H1 (cell line): ENCODE data around the gene ALLC. TPM values are rescaled to one million over a fixed set of nuclear protein-coding genes. Genes with fewer than 3 reads are reported as not detected.

Source experiments
- CTCF ChIA-PET: fragments of 300-600 bp; sonication (Branson Sonifier 250); formaldehyde crosslinking; loops from one replicate; lab custom pipeline; 2021; ENCODE audit not compliant: partially characterized antibody; lab: Charles Lee
- POLR2A ChIA-PET: fragments of 300-600 bp; sonication (Branson Sonifier 250); formaldehyde crosslinking; loops from one replicate; lab custom pipeline; 2021; ENCODE audit warnings: inconsistent platforms; ENCODE audit not compliant: partially characterized antibody; lab: Charles Lee
- DNase-seq, 2 experiments: peaks; one replicate each; pipeline versions ENCODE4 v3.0.0 to v3.0.0-alpha.2; 2010 to 2022; ENCODE audit warnings: low spot score in 2 of 2, low read depth in 1 of 2, mixed read lengths in 1 of 2
- FAIRE-seq: peaks from 2 replicates; lab custom pipeline; 2011; peaks lifted over from hg19 to GRCh38; lab: Jason Lieb, UNC
- H2AFZ ChIP-seq: 2 replicates; pipeline ENCODE4 v1.8.1; 2012; ENCODE audit warnings: low read length, inconsistent platforms
- H2AK5ac ChIP-seq: 2 replicates; pipeline ENCODE4 v1.6.1; 2013; ENCODE audit warnings: low read depth, low read length
- H2BK120ac ChIP-seq: replicated peaks from 2 replicates; pipeline ENCODE3; 2013; ENCODE audit warnings: low read depth, low read length, inconsistent platforms
- H2BK12ac ChIP-seq: 2 replicates; pipeline ENCODE4 v1.6.1; 2013; ENCODE audit warnings: low read depth, low read length
- H2BK15ac ChIP-seq: 2 replicates; pipeline ENCODE4 v1.6.1; 2013; ENCODE audit warnings: low read length
- H2BK20ac ChIP-seq: 2 replicates; pipeline ENCODE4 v1.6.1; 2013; ENCODE audit warnings: low read length
- H2BK5ac ChIP-seq: 2 replicates; pipeline ENCODE4 v1.6.1; 2013; ENCODE audit warnings: low read depth, low read length
- H3K14ac ChIP-seq: 2 replicates; pipeline ENCODE4 v1.6.1; 2013; ENCODE audit warnings: inconsistent platforms; ENCODE audit not compliant: insufficient read length
- H3K18ac ChIP-seq: 2 replicates; pipeline ENCODE4 v1.6.1; 2013; ENCODE audit warnings: low read length; ENCODE audit errors: extremely low read depth
- H3K23ac ChIP-seq: 2 replicates; pipeline ENCODE4 v1.6.1; 2013; ENCODE audit warnings: inconsistent platforms; ENCODE audit not compliant: insufficient read length
- H3K23me2 ChIP-seq: 2 replicates; pipeline ENCODE4 v1.6.1; 2013; ENCODE audit warnings: low read depth, low read length
- H3K27ac ChIP-seq: 2 replicates; pipeline ENCODE4 v1.6.1; 2011; ENCODE audit warnings: low read depth, low read length, inconsistent platforms
- H3K27me3 ChIP-seq, 4 experiments: replicated peaks in 1 of 4; 1 replicate in 1 of 4; 2 replicates in 3 of 4; pipeline versions ENCODE4 v1.6.1 to v1.8.1; 2011 to 2013; ENCODE audit warnings: low read length in 3 of 4, mild to moderate bottlenecking in 3 of 4, inconsistent platforms in 2 of 4, mixed read lengths in 2 of 4, moderate library complexity in 1 of 4; ENCODE audit not compliant: control insufficient read depth in 3 of 4, insufficient read depth in 3 of 4; ENCODE audit errors: extremely low read depth in 1 of 4
- H3K36me3 ChIP-seq, 4 experiments: 2 replicates each; pipeline versions ENCODE4 v1.6.1 to v1.8.1; 2011 to 2013; ENCODE audit warnings: mild to moderate bottlenecking in 4 of 4, low read length in 3 of 4, moderate library complexity in 2 of 4, control low read depth in 1 of 4, inconsistent platforms in 1 of 4; ENCODE audit not compliant: insufficient read depth in 4 of 4, control insufficient read depth in 2 of 4
- H3K4ac ChIP-seq: replicated peaks from 2 replicates; pipeline ENCODE3; 2013; ENCODE audit warnings: low read length, low read depth, mixed read lengths, inconsistent platforms; ENCODE audit not compliant: insufficient read length
- H3K4me1 ChIP-seq, 4 experiments: replicated peaks in 1 of 4; 1 replicate in 1 of 4; 2 replicates in 3 of 4; pipeline versions ENCODE4 v1.6.1 to v1.8.1; 2011 to 2013; ENCODE audit warnings: low read length in 3 of 4, inconsistent platforms in 2 of 4, mixed read lengths in 1 of 4; ENCODE audit not compliant: insufficient read depth in 4 of 4, control insufficient read depth in 3 of 4
- H3K4me2 ChIP-seq, 2 experiments: 2 replicates each; pipeline versions ENCODE4 v1.6.1 to v1.8.1; 2011 to 2013; ENCODE audit warnings: low read depth in 2 of 2, low read length in 2 of 2, control low read depth in 1 of 2, inconsistent platforms in 1 of 2, mild to moderate bottlenecking in 1 of 2; ENCODE audit not compliant: insufficient read depth in 1 of 2
- H3K4me3 ChIP-seq, 4 experiments: fragments of 200-600, 300-600 bp in 1 of 4; sonication (generic), shearing (Covaris generic), sonication (Bioruptor Twin) in 1 of 4; 2 replicates each; pipeline versions ENCODE4 v1.5.1 to v1.8.1; 2011 to 2016; ENCODE audit warnings: low read length in 4 of 4, low read depth in 3 of 4, control low read depth in 2 of 4, inconsistent platforms in 2 of 4, mild to moderate bottlenecking in 2 of 4, mixed read lengths in 1 of 4, moderate library complexity in 1 of 4; ENCODE audit not compliant: insufficient read depth in 2 of 4; ENCODE audit errors: extremely low read depth in 1 of 4
- H3K56ac ChIP-seq: replicated peaks from 2 replicates; pipeline ENCODE3; 2013; ENCODE audit warnings: low read depth, mild to moderate bottlenecking, mixed read lengths, low read length, inconsistent platforms; ENCODE audit not compliant: insufficient read length
- H3K79me1 ChIP-seq: 2 replicates; pipeline ENCODE4 v1.6.1; 2013; ENCODE audit warnings: low read depth, low read length, control low read depth
- H3K79me2 ChIP-seq, 2 experiments: 2 replicates each; pipeline versions ENCODE4 v1.6.1 to v1.8.1; 2012 to 2013; ENCODE audit warnings: low read length in 2 of 2, mild to moderate bottlenecking in 2 of 2, inconsistent platforms in 1 of 2; ENCODE audit not compliant: insufficient read depth in 2 of 2, control insufficient read depth in 1 of 2
- H3K9ac ChIP-seq, 4 experiments: replicated peaks in 1 of 4; 1 replicate in 1 of 4; 2 replicates in 3 of 4; pipeline versions ENCODE4 v1.6.1 to v1.8.1; 2011 to 2013; ENCODE audit warnings: low read depth in 3 of 4, low read length in 3 of 4, control low read depth in 2 of 4, mild to moderate bottlenecking in 2 of 4, moderate library complexity in 2 of 4, inconsistent platforms in 1 of 4; ENCODE audit errors: extremely low read depth in 1 of 4
- H3K9me3 ChIP-seq, 2 experiments: 2 replicates each; pipeline versions ENCODE4 v1.6.1 to v1.8.1; 2012 to 2013; ENCODE audit warnings: mild to moderate bottlenecking in 2 of 2, moderate library complexity in 2 of 2, control low read depth in 1 of 2, inconsistent platforms in 1 of 2, low read depth in 1 of 2, low read length in 1 of 2, mixed read lengths in 1 of 2; ENCODE audit not compliant: insufficient read depth in 2 of 2
- H4K20me1 ChIP-seq, 2 experiments: replicated peaks in 1 of 2; 2 replicates each; pipeline versions ENCODE3 to v1.8.1; 2011 to 2013; ENCODE audit warnings: inconsistent platforms in 2 of 2, low read length in 2 of 2, mild to moderate bottlenecking in 1 of 2; ENCODE audit not compliant: insufficient read depth in 2 of 2, control insufficient read depth in 1 of 2
- H4K5ac ChIP-seq: 2 replicates; pipeline ENCODE4 v1.6.1; 2013; ENCODE audit warnings: low read length, low read depth, mixed read lengths, inconsistent platforms; ENCODE audit not compliant: insufficient read length
- H4K8ac ChIP-seq: 2 replicates; pipeline ENCODE4 v1.8.0; 2013; ENCODE audit warnings: mild to moderate bottlenecking, moderate library complexity, low read length, inconsistent platforms; ENCODE audit not compliant: insufficient read depth; ENCODE audit errors: extremely low read depth
- H4K91ac ChIP-seq: replicated peaks from 2 replicates; pipeline ENCODE3; 2013; ENCODE audit warnings: low read length, mixed read lengths, inconsistent platforms; ENCODE audit not compliant: insufficient read length
- BACH1 ChIP-seq: IDR thresholded peaks from 2 replicates; pipeline ENCODE4 v1.6.1; 2012; ENCODE audit warnings: low read length, improper control_type of control experiment
- BCL11A ChIP-seq, 2 experiments: IDR thresholded peaks; one replicate each; pipeline ENCODE4 v1.6.1; 2011; ENCODE audit warnings: low read depth in 2 of 2, low read length in 2 of 2, mild to moderate bottlenecking in 2 of 2
- BRCA1 ChIP-seq: IDR thresholded peaks from 2 replicates; pipeline ENCODE4 v1.6.1; 2012; ENCODE audit warnings: low read depth, low read length, improper control_type of control experiment
- EGR1 ChIP-seq: IDR thresholded peaks from 2 replicates; pipeline ENCODE4 v1.6.1; 2011; ENCODE audit warnings: low read depth, low read length, borderline replicate concordance
- EP300 ChIP-seq, 2 experiments: IDR thresholded peaks; 1 replicate in 1 of 2; 2 replicates in 1 of 2; pipeline ENCODE4 v1.6.1; 2011 to 2012; ENCODE audit warnings: low read depth in 2 of 2, low read length in 2 of 2, mild to moderate bottlenecking in 2 of 2, borderline replicate concordance in 1 of 2, inconsistent platforms in 1 of 2, moderate library complexity in 1 of 2
- EZH2 ChIP-seq: fragments of 200-600 bp; sonication (generic); IDR thresholded peaks from 2 replicates; pipeline ENCODE4 v1.7.1; 2012; ENCODE audit warnings: low read depth, mild to moderate bottlenecking, moderate library complexity, low read length, inconsistent platforms; ENCODE audit not compliant: severe bottlenecking
- POLR2AphosphoS5 ChIP-seq: IDR thresholded peaks from 2 replicates; pipeline ENCODE4 v1.6.1; 2011; ENCODE audit warnings: low read depth, low read length
- RAD21 ChIP-seq, 2 experiments: IDR thresholded peaks in 1 of 2; conservative IDR thresholded peaks in 1 of 2; 2 replicates each; pipeline ENCODE4 v1.6.1; 2011; ENCODE audit warnings: low read depth in 2 of 2, low read length in 2 of 2, improper control_type of control experiment in 1 of 2, inconsistent platforms in 1 of 2, mild to moderate bottlenecking in 1 of 2, moderate library complexity in 1 of 2
- RFX5 ChIP-seq: IDR thresholded peaks from 2 replicates; pipeline ENCODE4 v1.6.1; 2011; ENCODE audit warnings: low read depth, low read length, improper control_type of control experiment, borderline replicate concordance
- SP1 ChIP-seq: IDR thresholded peaks from 2 replicates; pipeline ENCODE4 v1.6.1; 2011; ENCODE audit warnings: low read depth, low read length
- SRF ChIP-seq: IDR thresholded peaks from 2 replicates; pipeline ENCODE4 v1.6.1; 2011; ENCODE audit warnings: mild to moderate bottlenecking, low read depth, low read length, moderate library complexity
- WGBS, 2 experiments: shearing (Covaris generic) in 1 of 2; methylation state at CpG; one replicate each; pipeline versions ENCODE4 v1.1.6 to v1.1.7; 2013 to 2015; ENCODE audit warnings: low lambda C conversion rate in 2 of 2, mixed read lengths in 2 of 2, inconsistent platforms in 1 of 2, low coverage in 1 of 2, missing lambda C conversion rate in 1 of 2; ENCODE audit not compliant: insufficient replicate concordance in 2 of 2, insufficient coverage in 1 of 2, insufficient read length in 1 of 2; ENCODE audit errors: extremely low coverage in 1 of 2, missing lambda C conversion rate in 1 of 2; 5-methylcytosine and 5-hydroxymethylcytosine counted together
- polyA plus RNA-seq, 7 experiments: library from polyadenylated mRNA; depleted of rRNA in 3 of 7; stranded (reverse) in 5 of 7; unstranded in 2 of 7; fragments of >200 nt in 5 of 7; fragments of 200-250 nt in 2 of 7; gene quantifications; 1 replicate in 5 of 7; 2 replicates in 1 of 7; 4 replicates in 1 of 7; pipeline versions ENCODE4 v1.2.1 to v1.2.3, GENCODE V29; 2011 to 2013; ENCODE audit warnings: missing spikeins in 2 of 7, mixed read lengths in 2 of 7
- total RNA-seq: library from RNA; stranded (reverse); fragmentation: NEBNext Ultra II Directional; extraction: Animal tissue kit (Norgen Biotek cat#: 25700); gene quantifications from 2 replicates; pipeline ENCODE4 v1.2.1, GENCODE V29; 2021
- TF ChIP-seq, protein P1 (sequence below), 3 experiments: IDR thresholded peaks; 1 replicate in 2 of 3; 2 replicates in 1 of 3; pipeline versions ENCODE4 v1.5.1 to v1.6.1; 2011; ENCODE audit warnings: low read length in 3 of 3, mild to moderate bottlenecking in 3 of 3, inconsistent platforms in 2 of 3, low read depth in 1 of 3, moderate library complexity in 1 of 3; ENCODE audit not compliant: insufficient read depth in 1 of 3; ENCODE audit errors: control extremely low read depth in 1 of 3

The ALLC gene
- total and polyA plus RNA-seq, 2 of the 8 experiments (the other 6 are each of a cell fraction or from before 2014, with no cell fraction given) = not detected

DNA sequence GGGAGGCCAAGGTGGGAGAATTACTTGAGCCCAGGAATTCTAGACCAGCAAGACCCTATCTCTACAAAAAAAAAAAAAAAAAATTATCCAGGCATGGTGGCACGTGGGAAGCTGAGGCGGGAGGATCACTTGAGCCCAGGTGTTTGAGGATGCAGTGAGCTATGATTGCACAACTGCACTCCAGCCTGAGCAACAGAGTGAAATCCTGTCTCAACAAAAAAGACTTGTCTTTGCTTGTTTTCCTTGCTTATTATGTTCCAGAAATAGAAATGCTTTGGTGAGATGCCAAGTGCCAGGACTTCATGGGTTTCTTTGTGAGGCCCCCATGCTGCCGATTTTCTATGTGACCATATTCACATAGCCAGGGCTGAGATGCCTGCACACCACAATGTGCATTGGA, 54.4 kb downstream of the ALLC start:
- H3K9ac ChIP-seq = no peak overlapping the region
- H3K56ac ChIP-seq = no peak overlapping the region
- no peaks in the 10 kb centered on the region; a peak in 1 of 4 replicates for H3K9me3 ChIP-seq
- no peak overlapping the region for H2BK15ac ChIP-seq
- no peak overlapping the region for H3K18ac ChIP-seq
- H3K14ac ChIP-seq = no peak overlapping the region
- H3K79me2 ChIP-seq = no peaks in the 10 kb centered on the region
- ChIA-PET POLR2A (no interaction called here), CTCF (interaction anchor here (0.8 to 4.2 kb wide), 4 partner anchors 16 to 641 kb away, joined by 3 to 12 read pairs (median 3); no protein-coding TSS in a partner anchor)
- H3K4me3 ChIP-seq = no peak overlapping the region
- no peaks in the 10 kb centered on the region for H3K27me3 ChIP-seq
- WGBS, 2 experiments = 86% methylated on average over 1 of the region's 3 CpGs; no CpG with 5 or more reads in 1 of the 2 experiments
- no peak overlapping the region for H4K5ac ChIP-seq
- no peak overlapping the region for H3K27ac ChIP-seq
- no peak overlapping the region for H3K23ac ChIP-seq
- no peak overlapping the region for H2BK12ac ChIP-seq
- no peaks in the 10 kb centered on the region for H3K4me1 ChIP-seq
- H3K4ac ChIP-seq = no peak overlapping the region
- no peak overlapping the region for H2AFZ ChIP-seq
- no peaks in the 10 kb centered on the region for H3K23me2 ChIP-seq
- H4K91ac ChIP-seq = no peak overlapping the region
- DNase-seq (no peak), FAIRE-seq (no peak)
- no peak overlapping the region for H2BK20ac ChIP-seq
- no peak overlapping the region for H2BK5ac ChIP-seq
- H3K36me3 ChIP-seq = no peaks in the 10 kb centered on the region
- H3K4me2 ChIP-seq = no peak overlapping the region
- H3K79me1 ChIP-seq = no peaks in the 10 kb centered on the region
- no peak overlapping the region for H2BK120ac ChIP-seq
- H2AK5ac ChIP-seq = no peak overlapping the region
- H4K20me1 ChIP-seq = no peaks in the 10 kb centered on the region
- no peak overlapping the region for H4K8ac ChIP-seq
- TF ChIP-seq BCL11A (IDR thresholded peaks at IDR 0.05; ENCODE audit: low read depth in 2 of 2, low read length in 2 of 2) (no peak), EGR1 (no peak), EP300 (IDR thresholded peaks at IDR 0.05; ENCODE audit: borderline replicate concordance in 1 of 2, low read depth in 2 of 2, low read length in 2 of 2) (no peak), BRCA1 (no peak), RAD21 (IDR thresholded peaks at IDR 0.05 in 1 of 2, conservative IDR thresholded peaks at IDR 0.05 in 1 of 2; ENCODE audit: low read depth in 2 of 2, low read length in 2 of 2) (no peak), SP1 (no peak), BACH1 (no peak), RFX5 (no peak), SRF (no peak), POLR2AphosphoS5 (no peak), EZH2 (no peak)
- TF ChIP-seq, protein P1, sequence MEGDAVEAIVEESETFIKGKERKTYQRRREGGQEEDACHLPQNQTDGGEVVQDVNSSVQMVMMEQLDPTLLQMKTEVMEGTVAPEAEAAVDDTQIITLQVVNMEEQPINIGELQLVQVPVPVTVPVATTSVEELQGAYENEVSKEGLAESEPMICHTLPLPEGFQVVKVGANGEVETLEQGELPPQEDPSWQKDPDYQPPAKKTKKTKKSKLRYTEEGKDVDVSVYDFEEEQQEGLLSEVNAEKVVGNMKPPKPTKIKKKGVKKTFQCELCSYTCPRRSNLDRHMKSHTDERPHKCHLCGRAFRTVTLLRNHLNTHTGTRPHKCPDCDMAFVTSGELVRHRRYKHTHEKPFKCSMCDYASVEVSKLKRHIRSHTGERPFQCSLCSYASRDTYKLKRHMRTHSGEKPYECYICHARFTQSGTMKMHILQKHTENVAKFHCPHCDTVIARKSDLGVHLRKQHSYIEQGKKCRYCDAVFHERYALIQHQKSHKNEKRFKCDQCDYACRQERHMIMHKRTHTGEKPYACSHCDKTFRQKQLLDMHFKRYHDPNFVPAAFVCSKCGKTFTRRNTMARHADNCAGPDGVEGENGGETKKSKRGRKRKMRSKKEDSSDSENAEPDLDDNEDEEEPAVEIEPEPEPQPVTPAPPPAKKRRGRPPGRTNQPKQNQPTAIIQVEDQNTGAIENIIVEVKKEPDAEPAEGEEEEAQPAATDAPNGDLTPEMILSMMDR (IDR thresholded peaks at IDR 0.05; ENCODE audit: control extremely low read depth in 1 of 3, insufficient read depth in 1 of 3, low read depth in 1 of 3, low read length in 3 of 3) = no peak
